GM12878 (cell line): ENCODE results near the gene DLK1. TPM values are rescaled to one million over a fixed set of nuclear protein-coding genes. Genes with fewer than 3 reads are reported as not detected.

Experiments
- ATAC-seq: fragments of 200-7000 bp; cut with Tn5 transposase; 3 replicates; pipeline ENCODE4 v1.9.1; 2020; ENCODE audit warnings: mild to moderate bottlenecking, moderate library complexity
- BruUV-seq: library from RNA; stranded (reverse); fragments of 400-500 nt; replicated peaks from 2 replicates; lab custom pipeline; 2021; lab: Mats Ljungman, UMichigan
- CTCF ChIA-PET: fragments of 300-600 bp; sonication (Branson Sonifier 250); formaldehyde crosslinking; extraction: SDS; loops from one replicate; lab custom pipeline; 2021; ENCODE audit warnings: inconsistent platforms; lab: Yijun Ruan, JAX
- POLR2A ChIA-PET: fragments of 350-600 bp; formaldehyde crosslinking; extraction: SDS; loops from one replicate; lab custom pipeline; 2021; ENCODE audit warnings: inconsistent platforms; lab: Charles Lee
- RAD21 ChIA-PET: fragments of 300-600 bp; sonication (Branson Sonifier 250); formaldehyde crosslinking; loops from one replicate; lab custom pipeline; 2023; ENCODE audit warnings: antibody characterized with exemption; ENCODE audit not compliant: unreplicated experiment; lab: Charles Lee
- SMC1A ChIA-PET: fragments of 300-600 bp; sonication (Branson Sonifier 250); formaldehyde crosslinking; loops from one replicate; lab custom pipeline; 2023; ENCODE audit not compliant: unreplicated experiment, uncharacterized antibody; lab: Charles Lee
- DNase-seq: peaks from one replicate; pipeline ENCODE4 v3.0.0-alpha.2; 2011; ENCODE audit warnings: low read depth, low spot score
- FAIRE-seq: peaks from 3 replicates; lab custom pipeline; 2011; peaks lifted over from hg19 to GRCh38; lab: Jason Lieb, UNC
- H2AFZ ChIP-seq: 2 replicates; pipeline ENCODE4 v1.6.0; 2011; ENCODE audit warnings: low read depth, low read length, control low read depth; ENCODE audit not compliant: control insufficient read depth
- H3K27ac ChIP-seq: 2 replicates; pipeline ENCODE4 v1.5.1; 2011; ENCODE audit warnings: control low read depth; ENCODE audit not compliant: control insufficient read depth, insufficient read depth
- H3K27me3 ChIP-seq, 2 experiments: replicated peaks in 1 of 2; 2 replicates each; pipeline versions ENCODE4 v1.6.0 to v1.6.1; 2011; ENCODE audit warnings: low read length in 1 of 2; ENCODE audit not compliant: control insufficient read depth in 2 of 2, insufficient read depth in 2 of 2
- H3K36me3 ChIP-seq, 2 experiments: 2 replicates each; pipeline ENCODE4 v1.5.1; 2011; ENCODE audit warnings: low read length in 1 of 2; ENCODE audit not compliant: control insufficient read depth in 2 of 2, insufficient read depth in 2 of 2
- H3K4me1 ChIP-seq: 2 replicates; pipeline ENCODE4 v1.6.1; 2011; ENCODE audit warnings: mild to moderate bottlenecking, low read length, moderate library complexity, mixed read lengths; ENCODE audit not compliant: control insufficient read depth, insufficient read depth
- H3K4me2 ChIP-seq: 2 replicates; pipeline ENCODE4 v1.6.0; 2011; ENCODE audit warnings: control low read depth; ENCODE audit not compliant: control insufficient read depth, insufficient read depth
- H3K4me3 ChIP-seq: fragments of 200-600 bp; sonication (generic); 2 replicates; pipeline ENCODE4 v1.5.1; 2016
- H3K79me2 ChIP-seq: 2 replicates; pipeline ENCODE4 v1.6.0; 2011; ENCODE audit warnings: low read length; ENCODE audit not compliant: control insufficient read depth, insufficient read depth
- H3K9ac ChIP-seq: 2 replicates; pipeline ENCODE4 v1.8.0; 2011; ENCODE audit warnings: low read length, control low read depth, mixed read lengths; ENCODE audit not compliant: control insufficient read depth, insufficient read depth
- H3K9me3 ChIP-seq: replicated peaks from 3 replicates; pipeline ENCODE4 v1.5.1; 2011; ENCODE audit warnings: mild to moderate bottlenecking, low read length; ENCODE audit not compliant: control insufficient read depth, insufficient read depth
- H4K20me1 ChIP-seq: 2 replicates; pipeline ENCODE4 v1.6.0; 2011; ENCODE audit not compliant: control insufficient read depth, insufficient read depth
- CBX3 ChIP-seq: fragments of 200-600 bp; sonication (generic); IDR thresholded peaks from 2 replicates; pipeline ENCODE4 v1.6.1; 2016; ENCODE audit warnings: low read depth, borderline replicate concordance
- CHD2 ChIP-seq: IDR thresholded peaks from 2 replicates; pipeline ENCODE4 v1.6.1; 2011; ENCODE audit warnings: low read depth, low read length, improper control_type of control experiment, borderline replicate concordance
- HSF1 ChIP-seq: fragments of 150-350 bp; IDR thresholded peaks from 2 replicates; pipeline ENCODE4 v1.6.1; 2014; ENCODE audit warnings: mild to moderate bottlenecking, low read depth, low read length
- MXI1 ChIP-seq: fragments of 150-350 bp; IDR thresholded peaks from 2 replicates; pipeline ENCODE4 v1.6.1; 2011; ENCODE audit warnings: low read depth, mild to moderate bottlenecking, inconsistent platforms, low read length, improper control_type of control experiment
- MYC ChIP-seq: IDR thresholded peaks from 2 replicates; pipeline ENCODE4 v1.6.1; 2011; ENCODE audit warnings: mild to moderate bottlenecking, low read length, moderate library complexity, inconsistent platforms; ENCODE audit not compliant: insufficient read depth, insufficient replicate concordance, insufficient read length, severe bottlenecking
- NR2C2 ChIP-seq: IDR thresholded peaks from 2 replicates; pipeline ENCODE4 v1.6.1; 2011; ENCODE audit warnings: borderline replicate concordance, low read depth; ENCODE audit not compliant: control insufficient read depth, insufficient read length
- NRF1 ChIP-seq: conservative IDR thresholded peaks from 2 replicates; pipeline ENCODE4 v1.6.1; 2011; ENCODE audit warnings: mild to moderate bottlenecking, low read depth, low read length, improper control_type of control experiment
- SIX5 ChIP-seq: IDR thresholded peaks from 2 replicates; pipeline ENCODE4 v1.6.1; 2011; ENCODE audit warnings: mild to moderate bottlenecking, low read depth, low read length, moderate library complexity; ENCODE audit not compliant: severe bottlenecking
- SUPT20H ChIP-seq: IDR thresholded peaks from 2 replicates; pipeline ENCODE4 v1.6.1; 2011; ENCODE audit warnings: low read depth, mild to moderate bottlenecking, low read length, moderate library complexity, borderline replicate concordance; ENCODE audit not compliant: control insufficient read depth
- SUZ12 ChIP-seq: fragments of 200-600 bp; sonication (generic); IDR thresholded peaks from one replicate; pipeline ENCODE4 v1.6.1; 2018; ENCODE audit warnings: antibody characterized with exemption, mild to moderate bottlenecking; ENCODE audit not compliant: unreplicated experiment
- WGBS: methylation state at CpG from one replicate; pipeline ENCODE4 v1.1.6; 2016; ENCODE audit warnings: low lambda C conversion rate; ENCODE audit not compliant: insufficient replicate concordance, insufficient coverage; ENCODE audit errors: missing lambda C conversion rate; 5-methylcytosine and 5-hydroxymethylcytosine counted together
- in situ Hi-C: fragments of 300-500 bp; cut with MboI; formaldehyde crosslinking; loops from 9 replicates; pipeline ENCODE4 v1.14.3; 2018; ENCODE audit warnings: mixed read lengths
- intact Hi-C: fragments of 100-400 bp; cut with micrococcal nuclease; formaldehyde crosslinking; loops from one replicate; pipeline ENCODE4 v1.14.2; 2022; ENCODE audit not compliant: unreplicated experiment
- polyA plus RNA-seq, 11 experiments: library from polyadenylated mRNA; depleted of rRNA in 4 of 11; unstranded in 6 of 11; stranded (reverse) in 5 of 11; fragments of >200 nt; fragmentation: Nextera tagmentation in 4 of 11; fragmentation: Illumina TruSeq in 1 of 11; extraction: Ambion mirVana in 4 of 11; extraction: Trizol in 1 of 11; gene quantifications; 1 replicate in 1 of 11; 2 replicates in 10 of 11; pipeline versions ENCODE4 v1.2.1 to v1.2.3, GENCODE V29; 2011 to 2016; ENCODE audit warnings: inconsistent platforms in 2 of 11, missing spikeins in 2 of 11, low read depth in 1 of 11
- total RNA-seq, 4 experiments: library from RNA; depleted of rRNA in 3 of 4; stranded (reverse); fragments of >200 nt in 3 of 4; fragmentation: Illumina TruSeq in 1 of 4; extraction: Trizol in 1 of 4; gene quantifications; 2 replicates each; pipeline versions ENCODE4 v1.2.1 to v1.2.3, GENCODE V29; 2013 to 2021
- TF ChIP-seq, protein P1 (sequence below): fragments of 450-650 bp; IDR thresholded peaks from 2 replicates; pipeline ENCODE4 v1.6.1; 2017; ENCODE audit warnings: mild to moderate bottlenecking

DLK1 gene
- total and polyA plus RNA-seq, 10 of the 15 experiments (the other 5 are each of a cell fraction or from before 2014, with no cell fraction given) = 0.87 TPM; not detected in 9

DNA sequence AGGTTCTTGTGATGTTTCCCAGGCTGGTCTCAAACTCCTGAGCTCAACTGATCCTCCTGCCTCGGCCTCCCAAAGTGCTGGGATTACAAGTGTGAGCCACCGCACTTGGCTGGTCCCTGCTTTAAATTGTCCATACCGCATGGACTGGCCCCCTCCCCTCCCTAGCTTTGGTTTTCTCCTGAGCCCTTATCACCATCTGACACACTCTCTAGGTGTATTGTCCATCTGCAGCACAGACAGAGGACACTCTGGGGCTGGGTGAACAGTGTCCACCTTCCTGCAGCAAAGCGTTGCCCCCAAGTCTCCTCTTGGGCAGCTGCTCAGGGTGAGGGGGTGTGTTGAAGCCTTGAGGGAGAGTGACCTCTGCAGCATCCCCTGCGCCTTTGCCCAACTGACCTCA lies 36.0 kb upstream of the DLK1 start:
- no peak for TF ChIP-seq CHD2
- ChIA-PET RAD21 (no interaction called here), CTCF (interaction anchor here (0.7 kb wide), 1 partner anchor 28 kb away, joined by 3 read pairs; no protein-coding TSS in a partner anchor), POLR2A (no interaction called here), SMC1A (no interaction called here)
- Histone ChIP-seq H3K36me3 (no peaks in the 10 kb centered on the region), H3K9me3 (no peaks in the 10 kb centered on the region), H3K27me3 (no peaks in the 10 kb centered on the region), H3K9ac (no peak overlapping the region), H3K79me2 (no peaks in the 10 kb centered on the region), H3K4me3 (no peak overlapping the region), H2AFZ (no peak overlapping the region), H3K4me2 (no peak overlapping the region), H3K4me1 (no peaks in the 10 kb centered on the region), H3K27ac (no peak overlapping the region), H4K20me1 (no peaks in the 10 kb centered on the region)
- DNase-seq (no peak), FAIRE-seq (no peak), ATAC-seq (no peak)
- 39% methylated on average over 5 of the region's 5 CpGs for WGBS
- in situ Hi-C loops = no loop called here
- no TSS peak for BruUV-seq
- intact Hi-C loops = no loop called here

DNA sequence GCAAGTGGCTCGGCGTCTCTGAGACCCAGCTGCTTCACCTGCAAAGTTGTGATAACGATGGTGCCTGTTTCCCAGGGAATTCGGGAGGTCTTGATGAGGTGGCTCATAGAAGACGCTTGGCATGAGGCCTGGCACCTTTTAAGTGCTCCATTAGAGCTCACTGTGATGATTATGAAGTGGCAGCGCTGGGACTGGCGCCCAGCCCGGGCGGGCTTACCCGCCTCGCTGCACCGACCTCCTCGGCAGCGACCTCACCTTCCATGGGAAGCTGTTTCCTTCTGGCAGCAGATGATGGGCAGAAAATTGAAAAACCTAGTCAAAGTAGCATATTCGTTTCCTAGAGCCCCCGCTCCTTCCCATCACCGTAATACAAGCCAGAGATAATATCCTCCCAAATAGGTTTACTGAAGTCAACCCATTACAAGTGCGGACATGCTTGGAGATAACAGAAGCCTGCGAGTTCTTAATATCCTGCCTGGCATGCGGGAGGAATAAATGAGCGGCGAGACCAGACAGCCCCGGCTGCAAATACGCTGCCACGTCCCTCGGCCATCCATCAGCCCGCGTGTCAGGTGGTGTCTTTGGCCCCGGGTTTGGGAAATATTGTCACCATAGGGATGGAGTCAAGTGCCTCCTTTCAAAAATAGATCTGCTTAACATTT lies 35.2 kb upstream of the DLK1 start:
- Histone ChIP-seq H3K9me3 (no peaks in the 10 kb centered on the region), H3K4me2 (no peak overlapping the region), H3K36me3 (no peaks in the 10 kb centered on the region), H3K27me3 (no peaks in the 10 kb centered on the region), H3K79me2 (no peaks in the 10 kb centered on the region), H4K20me1 (no peaks in the 10 kb centered on the region), H3K4me1 (no peaks in the 10 kb centered on the region), H3K4me3 (no peak overlapping the region), H2AFZ (no peak overlapping the region), H3K9ac (no peak overlapping the region), H3K27ac (no peak overlapping the region)
- CTCF ChIA-PET = interaction anchor here (0.7 kb wide), 1 partner anchor 29 kb away, joined by 3 read pairs; no protein-coding TSS in a partner anchor
- ATAC-seq (no peak), FAIRE-seq (no peak), DNase-seq (no peak)
- POLR2A ChIA-PET = no interaction called here
- WGBS = 52% methylated on average over 29 of the region's 29 CpGs
- RAD21 ChIA-PET = no interaction called here
- SMC1A ChIA-PET = no interaction called here
- no TSS peak for BruUV-seq
- intact Hi-C loops (no loop called here), in situ Hi-C loops (no loop called here)
- no peak for TF ChIP-seq NR2C2
- TF ChIP-seq, protein P1, sequence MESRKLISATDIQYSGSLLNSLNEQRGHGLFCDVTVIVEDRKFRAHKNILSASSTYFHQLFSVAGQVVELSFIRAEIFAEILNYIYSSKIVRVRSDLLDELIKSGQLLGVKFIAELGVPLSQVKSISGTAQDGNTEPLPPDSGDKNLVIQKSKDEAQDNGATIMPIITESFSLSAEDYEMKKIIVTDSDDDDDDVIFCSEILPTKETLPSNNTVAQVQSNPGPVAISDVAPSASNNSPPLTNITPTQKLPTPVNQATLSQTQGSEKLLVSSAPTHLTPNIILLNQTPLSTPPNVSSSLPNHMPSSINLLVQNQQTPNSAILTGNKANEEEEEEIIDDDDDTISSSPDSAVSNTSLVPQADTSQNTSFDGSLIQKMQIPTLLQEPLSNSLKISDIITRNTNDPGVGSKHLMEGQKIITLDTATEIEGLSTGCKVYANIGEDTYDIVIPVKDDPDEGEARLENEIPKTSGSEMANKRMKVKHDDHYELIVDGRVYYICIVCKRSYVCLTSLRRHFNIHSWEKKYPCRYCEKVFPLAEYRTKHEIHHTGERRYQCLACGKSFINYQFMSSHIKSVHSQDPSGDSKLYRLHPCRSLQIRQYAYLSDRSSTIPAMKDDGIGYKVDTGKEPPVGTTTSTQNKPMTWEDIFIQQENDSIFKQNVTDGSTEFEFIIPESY = no peak
- TF ChIP-seq HSF1 = no peak
- no peak for TF ChIP-seq MYC
- TF ChIP-seq SUZ12 = no peak
- TF ChIP-seq SIX5 = no peak
- no peak for TF ChIP-seq MXI1
- no peak for TF ChIP-seq NRF1
- TF ChIP-seq CBX3 = no peak
- no peak for TF ChIP-seq SUPT20H
